Mesothelial cell of epicardium (in vitro differentiated cells): ENCODE measurements around the gene NHSL1. TPM values are rescaled to one million over a fixed set of nuclear protein-coding genes. Genes with fewer than 3 reads are reported as not detected.

ENCODE experiments used
- DNase-seq, 2 experiments: peaks; one replicate each; pipeline ENCODE4 v3.0.0; 2021; ENCODE audit warnings: low spot score in 2 of 2; ENCODE audit not compliant: unreplicated experiment in 2 of 2
- H3K27ac Mint-ChIP-seq: 2 replicates; pipeline ENCODE4 v1.8.0; 2021; ENCODE audit warnings: mixed read lengths
- H3K27me3 Mint-ChIP-seq: 2 replicates; pipeline ENCODE4 v1.8.0; 2021; ENCODE audit warnings: low read depth, mixed read lengths
- H3K36me3 Mint-ChIP-seq: 2 replicates; pipeline ENCODE4 v1.8.0; 2021; ENCODE audit warnings: mixed read lengths
- H3K4me1 Mint-ChIP-seq: 2 replicates; pipeline ENCODE4 v1.8.0; 2021; ENCODE audit warnings: mixed read lengths
- H3K4me3 Mint-ChIP-seq: 2 replicates; pipeline ENCODE4 v1.8.0; 2021; ENCODE audit warnings: mild to moderate bottlenecking, moderate library complexity, mixed read lengths
- H3K9me3 Mint-ChIP-seq: 2 replicates; pipeline ENCODE4 v1.8.0; 2021; ENCODE audit warnings: mixed read lengths
- total RNA-seq: library from RNA; stranded (reverse); gene quantifications from 3 replicates; pipeline ENCODE4 v1.2.1, GENCODE V29; 2021
- TF ChIP-seq, protein P1 (sequence below): fragments of 200-600 bp; sonication (generic); IDR thresholded peaks from one replicate; pipeline ENCODE4 v1.5.0; 2021; ENCODE audit warnings: antibody characterized with exemption; ENCODE audit not compliant: unreplicated experiment

The NHSL1 gene
- total RNA-seq, 1 donor from 2014 or later: 68.0 TPM

DNA sequence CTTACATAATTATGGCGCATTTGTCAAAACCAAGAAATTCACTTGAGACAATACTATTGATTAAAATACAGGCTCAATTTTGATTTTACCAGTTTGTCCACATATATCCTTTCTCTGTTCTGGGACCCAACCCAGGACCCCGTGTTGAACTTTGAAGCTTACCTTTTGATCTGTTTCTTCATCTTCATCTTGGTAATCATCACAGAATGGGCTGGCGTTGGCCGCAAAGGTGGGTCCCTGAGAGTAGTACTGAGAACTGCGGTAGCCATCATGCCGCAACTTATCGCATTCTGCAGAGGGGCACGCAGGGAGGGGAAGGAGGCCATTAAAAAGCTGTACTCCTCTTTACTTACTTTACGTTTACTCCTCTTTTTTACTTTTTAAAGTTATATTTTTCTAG is 26.1 kb downstream of the NHSL1 start:
- TF ChIP-seq, protein P1, sequence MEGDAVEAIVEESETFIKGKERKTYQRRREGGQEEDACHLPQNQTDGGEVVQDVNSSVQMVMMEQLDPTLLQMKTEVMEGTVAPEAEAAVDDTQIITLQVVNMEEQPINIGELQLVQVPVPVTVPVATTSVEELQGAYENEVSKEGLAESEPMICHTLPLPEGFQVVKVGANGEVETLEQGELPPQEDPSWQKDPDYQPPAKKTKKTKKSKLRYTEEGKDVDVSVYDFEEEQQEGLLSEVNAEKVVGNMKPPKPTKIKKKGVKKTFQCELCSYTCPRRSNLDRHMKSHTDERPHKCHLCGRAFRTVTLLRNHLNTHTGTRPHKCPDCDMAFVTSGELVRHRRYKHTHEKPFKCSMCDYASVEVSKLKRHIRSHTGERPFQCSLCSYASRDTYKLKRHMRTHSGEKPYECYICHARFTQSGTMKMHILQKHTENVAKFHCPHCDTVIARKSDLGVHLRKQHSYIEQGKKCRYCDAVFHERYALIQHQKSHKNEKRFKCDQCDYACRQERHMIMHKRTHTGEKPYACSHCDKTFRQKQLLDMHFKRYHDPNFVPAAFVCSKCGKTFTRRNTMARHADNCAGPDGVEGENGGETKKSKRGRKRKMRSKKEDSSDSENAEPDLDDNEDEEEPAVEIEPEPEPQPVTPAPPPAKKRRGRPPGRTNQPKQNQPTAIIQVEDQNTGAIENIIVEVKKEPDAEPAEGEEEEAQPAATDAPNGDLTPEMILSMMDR: no peak
- H3K36me3 Mint-ChIP-seq: peaks cover 31% of the 10 kb centered on the region
- no peak overlapping the region for H3K27ac Mint-ChIP-seq
- H3K9me3 Mint-ChIP-seq: peaks cover 4% of the 10 kb centered on the region
- no peak overlapping the region for H3K4me3 Mint-ChIP-seq
- no peak for DNase-seq
- no peaks in the 10 kb centered on the region for H3K27me3 Mint-ChIP-seq
- peaks cover 4% of the 10 kb centered on the region for H3K4me1 Mint-ChIP-seq

GRCh38 chr6:138468320-138469015 is 30.8 kb downstream of the NHSL1 start:
- Mint-ChIP-seq H3K27ac (no peak overlapping the region), H3K9me3 (no peaks in the 10 kb centered on the region), H3K27me3 (no peaks in the 10 kb centered on the region), H3K4me3 (no peak overlapping the region), H3K36me3 (peaks cover 45% of the 10 kb centered on the region), H3K4me1 (peaks cover 5% of the 10 kb centered on the region)
- TF ChIP-seq, protein P1: no peak
- no peak for DNase-seq

DNA sequence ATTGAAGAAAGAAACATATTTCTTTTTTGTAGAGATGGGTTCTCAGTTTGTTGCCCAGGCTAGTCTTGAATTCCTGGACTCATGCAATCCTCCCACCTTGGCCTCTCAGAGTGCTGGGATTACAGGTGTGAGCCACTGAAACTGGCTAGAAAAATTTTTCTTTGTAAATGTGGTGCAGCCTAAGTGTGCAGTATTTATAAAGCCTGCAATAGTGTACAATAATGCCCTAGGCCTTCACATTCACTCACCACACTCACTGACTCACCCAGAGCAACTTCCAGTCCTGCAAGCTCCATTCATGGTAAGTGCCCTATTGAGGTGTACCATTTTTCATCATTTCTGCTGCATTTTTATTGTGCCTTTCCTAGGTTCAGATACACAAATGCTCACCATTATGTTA is 31.4 kb downstream of the NHSL1 start:
- Mint-ChIP-seq H3K27me3 (no peaks in the 10 kb centered on the region), H3K27ac (peak overlapping the region; percentile 47), H3K36me3 (peaks cover 49% of the 10 kb centered on the region), H3K4me3 (no peak overlapping the region), H3K4me1 (peaks cover 5% of the 10 kb centered on the region), H3K9me3 (no peaks in the 10 kb centered on the region)
- no peak for DNase-seq
- TF ChIP-seq, protein P1: no peak

DNA sequence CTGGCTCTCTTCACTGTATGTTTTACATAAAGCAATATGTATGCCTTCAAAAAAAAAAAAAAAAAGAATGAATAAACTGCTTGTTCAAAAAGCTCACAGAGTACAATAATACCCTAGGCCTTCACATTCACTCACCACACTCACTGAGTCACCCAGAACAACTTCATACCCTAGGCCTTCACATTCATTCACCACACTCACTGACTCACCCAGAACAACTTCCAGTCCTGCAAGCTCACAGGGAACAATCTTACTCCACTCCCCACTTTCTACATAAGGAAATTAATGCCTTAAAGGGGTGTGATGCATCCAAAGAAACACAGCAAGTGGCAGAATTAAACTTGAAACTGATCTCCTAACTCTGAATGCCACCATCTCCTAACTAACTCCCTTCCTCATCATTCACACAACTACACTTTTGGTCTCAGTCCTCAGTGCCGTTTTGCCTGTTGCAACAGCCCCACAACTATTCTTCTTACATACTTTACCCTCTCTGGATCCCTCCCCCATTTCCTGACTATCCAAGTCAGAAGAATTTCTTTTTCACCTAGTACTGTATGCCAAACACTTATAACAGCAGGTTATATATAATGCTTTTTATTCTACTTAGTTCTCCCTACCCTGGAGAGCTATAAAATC is 34.2 kb downstream of the NHSL1 start:
- H3K4me3 Mint-ChIP-seq: no peak overlapping the region
- no peaks in the 10 kb centered on the region for H3K27me3 Mint-ChIP-seq
- peaks cover 5% of the 10 kb centered on the region for H3K4me1 Mint-ChIP-seq
- peaks cover 58% of the 10 kb centered on the region for H3K36me3 Mint-ChIP-seq
- peak overlapping the region; percentile 32 for H3K27ac Mint-ChIP-seq
- peaks cover 11% of the 10 kb centered on the region for H3K9me3 Mint-ChIP-seq
- no peak for DNase-seq
- TF ChIP-seq, protein P1: no peak

- Mint-ChIP-seq H3K36me3 (peaks cover 56% of the 10 kb centered on the region), H3K4me1 (peaks cover 5% of the 10 kb centered on the region), H3K4me3 (no peak overlapping the region), H3K27ac (no peak overlapping the region), H3K9me3 (peaks cover 11% of the 10 kb centered on the region), H3K27me3 (no peaks in the 10 kb centered on the region)
- TF ChIP-seq, protein P1: no peak
- no peak for DNase-seq
These were observed 35.2 kb downstream of the NHSL1 start for GRCh38 chr6:138464085-138464484.
